ENCODE data around the gene PITPNM1. TPM values are rescaled to one million over a fixed set of nuclear protein-coding genes. Genes with fewer than 3 reads are reported as not detected.

Gene PITPNM1
- total RNA-seq, 1 donor from 2014 or later: 38.2 TPM

DNA sequence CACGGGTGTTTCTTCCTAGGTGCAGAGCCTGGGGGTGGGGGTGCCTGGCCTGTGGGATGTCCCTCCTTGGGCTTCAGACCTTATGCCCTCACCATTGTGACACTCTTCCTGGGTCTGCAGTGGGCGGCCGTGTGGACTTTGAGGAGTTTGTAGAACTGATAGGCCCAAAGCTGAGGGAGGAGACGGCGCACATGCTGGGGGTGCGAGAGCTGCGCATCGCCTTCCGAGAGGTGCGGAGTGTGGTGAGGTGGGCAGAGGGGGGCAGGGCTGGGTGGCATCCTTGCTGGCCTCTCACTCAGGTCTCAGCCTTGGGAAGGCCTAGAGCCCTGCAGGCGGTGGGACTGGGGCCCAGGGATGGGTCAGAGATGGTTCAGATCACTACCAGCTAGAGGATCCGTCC lies 47.7 kb downstream of the PITPNM1 start:
- TF ChIP-seq, protein P1, sequence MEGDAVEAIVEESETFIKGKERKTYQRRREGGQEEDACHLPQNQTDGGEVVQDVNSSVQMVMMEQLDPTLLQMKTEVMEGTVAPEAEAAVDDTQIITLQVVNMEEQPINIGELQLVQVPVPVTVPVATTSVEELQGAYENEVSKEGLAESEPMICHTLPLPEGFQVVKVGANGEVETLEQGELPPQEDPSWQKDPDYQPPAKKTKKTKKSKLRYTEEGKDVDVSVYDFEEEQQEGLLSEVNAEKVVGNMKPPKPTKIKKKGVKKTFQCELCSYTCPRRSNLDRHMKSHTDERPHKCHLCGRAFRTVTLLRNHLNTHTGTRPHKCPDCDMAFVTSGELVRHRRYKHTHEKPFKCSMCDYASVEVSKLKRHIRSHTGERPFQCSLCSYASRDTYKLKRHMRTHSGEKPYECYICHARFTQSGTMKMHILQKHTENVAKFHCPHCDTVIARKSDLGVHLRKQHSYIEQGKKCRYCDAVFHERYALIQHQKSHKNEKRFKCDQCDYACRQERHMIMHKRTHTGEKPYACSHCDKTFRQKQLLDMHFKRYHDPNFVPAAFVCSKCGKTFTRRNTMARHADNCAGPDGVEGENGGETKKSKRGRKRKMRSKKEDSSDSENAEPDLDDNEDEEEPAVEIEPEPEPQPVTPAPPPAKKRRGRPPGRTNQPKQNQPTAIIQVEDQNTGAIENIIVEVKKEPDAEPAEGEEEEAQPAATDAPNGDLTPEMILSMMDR (IDR thresholded peaks at IDR 0.05): no peak
- no peaks in the 10 kb centered on the region for H3K27me3 ChIP-seq
- H3K9me3 ChIP-seq: no peaks in the 10 kb centered on the region
- H3K4me1 ChIP-seq: no peaks in the 10 kb centered on the region
- DNase-seq (no peak), ATAC-seq (no peak)
- H3K27ac ChIP-seq: no peak overlapping the region
- intact Hi-C loops (cut with DNase I): no loop called here
- H3K36me3 ChIP-seq: no peaks in the 10 kb centered on the region
- no peak overlapping the region for H3K4me3 ChIP-seq

DNA sequence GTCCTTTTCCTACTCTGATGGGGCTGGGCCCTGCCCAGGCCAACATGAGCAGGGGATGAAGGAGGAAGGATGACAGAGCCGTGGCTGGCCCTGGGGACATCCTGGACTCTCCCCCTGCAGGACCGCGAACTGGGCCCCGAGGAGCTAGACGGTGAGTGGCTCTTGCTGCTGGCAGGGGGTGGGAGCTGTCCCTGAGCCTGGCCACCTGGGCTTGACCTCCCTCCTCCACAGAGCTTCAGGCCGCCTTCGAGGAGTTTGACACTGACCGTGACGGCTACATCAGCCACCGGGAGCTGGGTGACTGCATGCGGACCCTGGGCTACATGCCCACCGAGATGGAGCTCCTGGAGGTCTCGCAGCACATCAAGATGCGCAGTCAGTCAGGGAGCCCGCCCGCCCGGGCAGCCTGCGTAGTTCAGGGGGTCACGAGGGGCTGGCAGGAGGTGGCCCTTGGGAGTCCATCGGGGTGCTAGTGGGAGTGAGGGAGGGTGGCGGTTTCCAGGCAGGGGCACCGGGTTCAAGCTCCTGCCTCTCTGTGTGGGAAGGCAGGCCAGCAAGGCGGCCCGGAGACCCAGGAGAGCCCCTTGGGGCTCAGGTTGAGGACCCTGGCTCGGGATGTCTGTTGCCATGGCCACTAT lies 49.0 kb downstream of the PITPNM1 start:
- Histone ChIP-seq H3K4me3 (no peak overlapping the region), H3K27me3 (no peaks in the 10 kb centered on the region), H3K36me3 (no peaks in the 10 kb centered on the region), H3K9me3 (no peaks in the 10 kb centered on the region), H3K27ac (no peak overlapping the region), H3K4me1 (no peaks in the 10 kb centered on the region)
- TF ChIP-seq, protein P1 (IDR thresholded peaks at IDR 0.05): no peak
- ATAC-seq: no peak
- intact Hi-C loops (cut with DNase I): no loop called here
- DNase-seq: peak; percentile 62

DNA sequence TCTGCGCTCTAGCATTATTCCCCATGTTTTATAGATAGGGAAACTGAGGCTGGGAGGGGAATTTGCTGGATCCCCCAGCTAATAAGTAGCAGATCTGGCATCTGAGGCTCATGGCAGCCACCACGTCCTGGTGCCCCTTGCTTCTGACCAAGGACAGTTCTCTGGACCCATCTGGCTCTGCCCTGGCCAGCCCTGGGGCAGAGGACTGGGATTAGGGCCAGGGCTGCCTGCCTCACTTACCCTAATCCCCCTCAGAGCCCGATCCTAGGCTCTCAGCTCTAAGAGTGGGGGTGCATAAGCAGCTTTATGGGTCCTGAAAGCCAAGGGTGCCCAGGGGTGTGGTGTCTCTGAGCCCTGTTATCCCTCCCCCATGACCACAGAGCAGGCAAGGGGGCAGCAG lies 50.1 kb downstream of the PITPNM1 start, which contains the start of gene CABP4:
TSS of gene CABP4 (plus strand) at position 301 of the 400 bp plus-strand sequence. CDS start at position 371, 70 bp downstream.
- Histone ChIP-seq H3K4me1 (no peaks in the 10 kb centered on the region), H3K27me3 (no peaks in the 10 kb centered on the region), H3K9me3 (no peaks in the 10 kb centered on the region), H3K27ac (no peak within 1 kb of the TSS), H3K4me3 (no peak within 1 kb of the TSS), H3K36me3 (no peaks in the 10 kb centered on the region)
- intact Hi-C loops (cut with DNase I): no loop called here
- ATAC-seq (no peak), DNase-seq (no peak)
- TF ChIP-seq, protein P1 (IDR thresholded peaks at IDR 0.05): no peak

DNA sequence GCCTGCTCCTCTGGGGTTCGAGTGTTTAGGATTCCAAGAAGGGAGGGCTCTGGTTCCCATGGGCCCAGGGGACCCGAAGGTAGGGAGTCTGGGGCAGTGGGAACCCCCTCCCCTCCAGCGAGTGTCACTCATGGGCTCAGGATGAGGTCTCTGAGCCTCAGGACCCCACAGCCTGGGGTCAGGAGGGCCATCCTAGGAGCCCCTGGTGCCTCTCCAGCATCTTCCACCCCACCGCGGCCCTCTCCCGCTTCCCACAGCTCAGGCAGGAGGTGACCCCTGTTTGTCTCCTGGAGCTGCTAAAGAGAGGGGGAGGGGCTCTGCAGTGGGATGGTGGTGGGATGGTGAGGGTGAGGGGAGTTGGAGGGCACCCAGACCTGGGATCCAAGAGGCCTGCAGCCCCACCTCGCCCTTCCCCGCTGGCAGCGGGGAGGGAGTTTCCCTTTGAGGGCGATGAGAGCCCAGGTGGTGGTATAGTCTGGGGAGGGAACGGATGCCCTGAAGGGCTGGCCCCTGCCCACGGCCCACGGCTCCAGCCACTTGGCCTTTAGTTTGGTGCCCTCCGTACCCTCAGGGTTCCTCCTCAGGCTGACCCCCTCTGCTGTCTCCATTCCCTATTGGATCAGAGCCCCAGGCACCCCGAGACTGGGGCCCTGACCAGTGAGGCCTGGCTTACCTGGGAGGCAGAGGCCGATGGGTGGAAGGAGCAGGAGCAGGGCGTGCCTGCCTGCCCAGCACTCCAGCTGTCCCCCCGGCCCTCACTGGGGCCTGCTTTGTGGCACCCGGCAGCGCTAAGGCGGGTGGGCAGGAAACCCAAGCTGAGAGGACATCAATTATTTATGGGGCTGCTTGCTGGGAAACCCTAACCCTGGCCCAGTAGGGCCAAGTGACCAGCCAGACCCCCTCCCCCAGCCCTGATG lies 51.1 kb downstream of the PITPNM1 start:
- Histone ChIP-seq H3K4me1 (no peaks in the 10 kb centered on the region), H3K4me3 (no peak overlapping the region), H3K27me3 (no peaks in the 10 kb centered on the region), H3K9me3 (no peaks in the 10 kb centered on the region), H3K36me3 (no peaks in the 10 kb centered on the region), H3K27ac (no peak overlapping the region)
- DNase-seq: no peak
- intact Hi-C loops (cut with DNase I): no loop called here
- TF ChIP-seq, protein P1 (IDR thresholded peaks at IDR 0.05): no peak
- ATAC-seq: no peak

DNA sequence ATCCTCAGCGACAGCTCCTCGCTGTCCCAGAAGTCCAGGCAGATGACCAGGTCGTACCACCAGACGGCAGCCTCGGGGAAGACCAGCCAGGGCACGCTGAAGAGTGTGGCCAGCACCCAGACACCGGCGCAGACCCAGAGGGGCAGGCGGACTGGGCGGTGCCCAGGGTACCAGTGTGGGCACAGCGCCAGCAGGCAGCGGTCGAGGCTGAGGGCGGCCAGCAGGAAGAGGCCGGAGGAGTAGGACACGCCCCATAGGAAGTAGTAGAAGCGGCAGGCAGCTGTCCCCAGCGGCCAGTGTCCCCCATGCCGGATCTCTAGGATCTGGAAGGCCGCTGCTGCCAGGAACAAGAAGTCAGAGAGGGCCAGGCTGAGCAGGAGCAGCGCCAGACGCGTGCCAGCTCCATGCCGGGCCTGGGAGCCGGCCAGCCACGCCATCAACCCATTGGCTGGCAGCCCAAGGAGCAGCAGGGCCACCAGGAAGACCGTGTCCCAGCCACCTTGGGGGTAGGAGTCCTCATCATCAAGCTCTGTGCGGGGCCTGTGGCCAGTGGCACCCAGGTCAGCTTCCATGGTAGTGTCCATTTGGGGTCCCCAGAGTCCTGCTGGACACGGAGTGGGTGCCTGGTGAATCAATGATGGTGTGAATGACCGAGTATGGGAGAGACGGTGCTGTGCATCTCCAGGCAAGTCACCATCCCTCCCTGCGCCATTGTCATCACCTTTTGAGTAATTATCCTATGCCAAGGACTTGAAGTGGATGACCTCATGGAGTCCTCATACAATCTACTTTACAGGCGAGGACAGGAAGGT lies 52.8 kb downstream of the PITPNM1 start, which contains the start of gene GPR152:
TSS of gene GPR152 (minus strand) at position 589 of the 812 bp plus-strand sequence. CDS start at position 584, 5 bp downstream.
- DNase-seq (peak; percentile 75), ATAC-seq (peak; percentile 70)
- peak within 1 kb of the TSS; percentile 66 for H3K27ac ChIP-seq
- TF ChIP-seq, protein P1 (IDR thresholded peaks at IDR 0.05): peak; percentile 19
- H3K27me3 ChIP-seq: no peaks in the 10 kb centered on the region
- H3K4me3 ChIP-seq: no peak within 1 kb of the TSS
- H3K4me1 ChIP-seq: no peaks in the 10 kb centered on the region
- intact Hi-C loops (cut with DNase I): no loop called here
- H3K36me3 ChIP-seq: no peaks in the 10 kb centered on the region
- H3K9me3 ChIP-seq: no peaks in the 10 kb centered on the region

Measured in upper lobe of right lung (tissue), 1 donor.